HEK293 (cell line): ENCODE data around the gene RAPGEF5.

Experiments
- CTCF ChIA-PET: fragments of 350-600 bp; formaldehyde crosslinking; extraction: SDS; loops from one replicate; lab custom pipeline; 2021; ENCODE audit warnings: antibody characterized with exemption; lab: Yijun Ruan, JAX
- POLR2A ChIA-PET: fragments of 300-600 bp; formaldehyde crosslinking; extraction: SDS; loops from one replicate; lab custom pipeline; 2020; ENCODE audit warnings: antibody characterized with exemption, inconsistent platforms; lab: Yijun Ruan, JAX
- H3K27ac ChIP-seq: fragments of 200-500 bp; sonication (Bioruptor generic); 2 replicates; pipeline ENCODE4 v1.5.1; 2014; ENCODE audit warnings: low read depth, low read length, control low read depth, inconsistent platforms; ENCODE audit errors: extremely low read depth
- H3K36me3 ChIP-seq, 2 experiments: fragments of 200-500 bp in 1 of 2; sonication (Bioruptor generic) in 1 of 2; 1 replicate in 1 of 2; 2 replicates in 1 of 2; pipeline ENCODE4 v1.5.1; 2014 to 2017; ENCODE audit warnings: inconsistent platforms in 2 of 2, low read length in 2 of 2; ENCODE audit not compliant: control insufficient read depth in 2 of 2, insufficient read depth in 1 of 2
- H3K4me1 ChIP-seq: fragments of 200-500 bp; sonication (Bioruptor generic); 2 replicates; pipeline ENCODE4 v1.5.1; 2014; ENCODE audit warnings: mild to moderate bottlenecking, low read length, inconsistent platforms; ENCODE audit not compliant: control insufficient read depth, insufficient read depth
- H3K4me3 ChIP-seq: 2 replicates; pipeline ENCODE4 v1.5.1; 2011; ENCODE audit warnings: low read depth, mild to moderate bottlenecking, control low read depth, low read length, moderate library complexity
- H3K9me3 ChIP-seq: fragments of 200-500 bp; sonication (Bioruptor generic); 2 replicates; pipeline ENCODE4 v1.5.1; 2014; ENCODE audit warnings: low read depth, low read length, inconsistent platforms; ENCODE audit not compliant: control insufficient read depth, insufficient read depth
- BCL6B ChIP-seq: fragments of 450-650 bp; formaldehyde crosslinking; IDR thresholded peaks from 2 replicates; pipeline ENCODE4 v1.5.1; 2017; ENCODE audit warnings: missing biosample characterization, missing genetic modification characterization
- KLF8 ChIP-seq: fragments of 450-650 bp; formaldehyde crosslinking; IDR thresholded peaks from 2 replicates; pipeline ENCODE4 v1.5.1; 2016; ENCODE audit warnings: missing biosample characterization, missing genetic modification characterization
- OVOL3 ChIP-seq: fragments of 450-650 bp; formaldehyde crosslinking; IDR thresholded peaks from 2 replicates; pipeline ENCODE4 v1.5.1; 2016; ENCODE audit warnings: missing biosample characterization, missing genetic modification characterization
- SCRT2 ChIP-seq: fragments of 450-650 bp; formaldehyde crosslinking; IDR thresholded peaks from 2 replicates; pipeline ENCODE4 v1.5.1; 2016; ENCODE audit warnings: missing biosample characterization, missing genetic modification characterization
- SP3 ChIP-seq: fragments of 450-650 bp; formaldehyde crosslinking; IDR thresholded peaks from 2 replicates; pipeline ENCODE4 v1.5.1; 2016; ENCODE audit warnings: missing biosample characterization, missing genetic modification characterization
- WT1 ChIP-seq: fragments of 450-650 bp; formaldehyde crosslinking; IDR thresholded peaks from 2 replicates; pipeline ENCODE4 v1.5.1; 2016; ENCODE audit warnings: missing biosample characterization, missing genetic modification characterization
- ZEB2 ChIP-seq: fragments of 450-650 bp; formaldehyde crosslinking; IDR thresholded peaks from 2 replicates; pipeline ENCODE4 v1.5.1; 2016; ENCODE audit warnings: missing biosample characterization, missing genetic modification characterization
- ZFP3 ChIP-seq: fragments of 450-650 bp; formaldehyde crosslinking; IDR thresholded peaks from 2 replicates; pipeline ENCODE4 v1.5.1; 2016; ENCODE audit warnings: low read depth, missing biosample characterization, missing genetic modification characterization
- ZNF157 ChIP-seq: fragments of 450-650 bp; formaldehyde crosslinking; IDR thresholded peaks from 2 replicates; pipeline ENCODE4 v1.5.1; 2016; ENCODE audit warnings: missing biosample characterization, missing genetic modification characterization
- ZNF19 ChIP-seq: fragments of 450-650 bp; formaldehyde crosslinking; IDR thresholded peaks from 2 replicates; pipeline ENCODE4; 2016; ENCODE audit warnings: missing biosample characterization, missing genetic modification characterization, low read depth
- ZNF214 ChIP-seq: fragments of 450-650 bp; formaldehyde crosslinking; IDR thresholded peaks from 2 replicates; pipeline ENCODE4 v1.5.1; 2017; ENCODE audit warnings: missing biosample characterization, mild to moderate bottlenecking, missing genetic modification characterization, borderline replicate concordance
- ZNF24 ChIP-seq: fragments of 450-650 bp; formaldehyde crosslinking; IDR thresholded peaks from 2 replicates; pipeline ENCODE4 v1.5.1; 2016; ENCODE audit warnings: missing biosample characterization, missing genetic modification characterization
- ZNF274 ChIP-seq, 2 experiments: fragments of 200-500 bp in 1 of 2; fragments of 450-650 bp in 1 of 2; sonication (Bioruptor generic) in 1 of 2; formaldehyde crosslinking in 1 of 2; IDR thresholded peaks; 2 replicates each; pipeline versions ENCODE4 v1.5.1 to v1.6.1; 2014 to 2016; ENCODE audit warnings: borderline replicate concordance in 1 of 2, inconsistent platforms in 1 of 2, low read length in 1 of 2, missing biosample characterization in 1 of 2, missing genetic modification characterization in 1 of 2
- ZNF501 ChIP-seq: fragments of 450-650 bp; formaldehyde crosslinking; IDR thresholded peaks from 2 replicates; pipeline ENCODE4 v1.5.1; 2016; ENCODE audit warnings: missing biosample characterization, missing genetic modification characterization
- ZSCAN30 ChIP-seq: fragments of 450-650 bp; IDR thresholded peaks from 2 replicates; pipeline ENCODE4 v1.5.1; 2018; ENCODE audit warnings: missing biosample characterization, mild to moderate bottlenecking, missing genetic modification characterization, moderate library complexity
- TF ChIP-seq, protein P1 (sequence below): fragments of 450-650 bp; formaldehyde crosslinking; IDR thresholded peaks from 2 replicates; pipeline ENCODE4 v1.5.1; 2016; ENCODE audit warnings: missing biosample characterization, missing genetic modification characterization
- TF ChIP-seq, protein P2 (sequence below): fragments of 450-650 bp; formaldehyde crosslinking; IDR thresholded peaks from 2 replicates; pipeline ENCODE4 v1.5.1; 2017; ENCODE audit warnings: missing biosample characterization, missing genetic modification characterization
- TF ChIP-seq, protein P3 (sequence below): fragments of 450-650 bp; formaldehyde crosslinking; IDR thresholded peaks from 2 replicates; pipeline ENCODE4 v1.5.1; 2016; ENCODE audit warnings: missing biosample characterization, missing genetic modification characterization

Gene RAPGEF5

GRCh38 chr7:22216832-22217475 is 140.0 kb downstream of the RAPGEF5 start (continued):
- TF ChIP-seq, protein P1, sequence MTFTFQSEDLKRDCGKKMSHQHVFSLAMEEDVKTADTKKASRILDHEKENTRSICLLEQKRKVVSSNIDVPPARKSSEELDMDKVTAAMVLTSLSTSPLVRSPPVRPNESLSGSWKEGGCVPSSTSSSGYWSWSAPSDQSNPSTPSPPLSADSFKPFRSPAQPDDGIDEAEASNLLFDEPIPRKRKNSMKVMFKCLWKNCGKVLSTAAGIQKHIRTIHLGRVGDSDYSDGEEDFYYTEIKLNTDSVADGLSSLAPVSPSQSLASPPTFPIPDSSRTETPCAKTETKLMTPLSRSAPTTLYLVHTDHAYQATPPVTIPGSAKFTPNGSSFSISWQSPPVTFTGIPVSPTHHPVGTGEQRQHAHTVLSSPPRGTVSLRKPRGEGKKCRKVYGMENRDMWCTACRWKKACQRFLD (tag by site-specific recombination), result no peak
- TF ChIP-seq WT1 (tag by site-specific recombination) (no peak), ZFP3 (tag by site-specific recombination) (no peak), ZNF274 (IDR thresholded peaks at IDR 0.05; ENCODE audit: low read length) (no peak), ZNF274 (tag by site-specific recombination; IDR thresholded peaks at IDR 0.05; ENCODE audit: borderline replicate concordance) (no peak), SP3 (tag by site-specific recombination) (no peak), BCL6B (no peak), SCRT2 (tag by site-specific recombination) (no peak), ZNF24 (tag by site-specific recombination) (no peak)
- TF ChIP-seq, protein P2, sequence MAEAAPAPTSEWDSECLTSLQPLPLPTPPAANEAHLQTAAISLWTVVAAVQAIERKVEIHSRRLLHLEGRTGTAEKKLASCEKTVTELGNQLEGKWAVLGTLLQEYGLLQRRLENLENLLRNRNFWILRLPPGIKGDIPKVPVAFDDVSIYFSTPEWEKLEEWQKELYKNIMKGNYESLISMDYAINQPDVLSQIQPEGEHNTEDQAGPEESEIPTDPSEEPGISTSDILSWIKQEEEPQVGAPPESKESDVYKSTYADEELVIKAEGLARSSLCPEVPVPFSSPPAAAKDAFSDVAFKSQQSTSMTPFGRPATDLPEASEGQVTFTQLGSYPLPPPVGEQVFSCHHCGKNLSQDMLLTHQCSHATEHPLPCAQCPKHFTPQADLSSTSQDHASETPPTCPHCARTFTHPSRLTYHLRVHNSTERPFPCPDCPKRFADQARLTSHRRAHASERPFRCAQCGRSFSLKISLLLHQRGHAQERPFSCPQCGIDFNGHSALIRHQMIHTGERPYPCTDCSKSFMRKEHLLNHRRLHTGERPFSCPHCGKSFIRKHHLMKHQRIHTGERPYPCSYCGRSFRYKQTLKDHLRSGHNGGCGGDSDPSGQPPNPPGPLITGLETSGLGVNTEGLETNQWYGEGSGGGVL (tag by site-specific recombination), result no peak
- TF ChIP-seq, all 188 proteins: peak for 0

- Histone ChIP-seq H3K36me3 (no peaks in the 10 kb centered on the region), H3K4me3 (no peak overlapping the region)
- CTCF ChIA-PET, result interaction anchor here (1.0 kb wide), 1 partner anchor 106 kb away, joined by 3 read pairs; no protein-coding TSS in a partner anchor
- TF ChIP-seq ZSCAN30 (no peak), ZEB2 (no peak), ZNF19 (tag by site-specific recombination) (no peak), ZNF214 (tag by site-specific recombination) (no peak), ZNF157 (tag by site-specific recombination) (no peak), OVOL3 (tag by site-specific recombination) (no peak), KLF8 (tag by site-specific recombination) (no peak), ZNF501 (no peak)
- TF ChIP-seq, protein P3, sequence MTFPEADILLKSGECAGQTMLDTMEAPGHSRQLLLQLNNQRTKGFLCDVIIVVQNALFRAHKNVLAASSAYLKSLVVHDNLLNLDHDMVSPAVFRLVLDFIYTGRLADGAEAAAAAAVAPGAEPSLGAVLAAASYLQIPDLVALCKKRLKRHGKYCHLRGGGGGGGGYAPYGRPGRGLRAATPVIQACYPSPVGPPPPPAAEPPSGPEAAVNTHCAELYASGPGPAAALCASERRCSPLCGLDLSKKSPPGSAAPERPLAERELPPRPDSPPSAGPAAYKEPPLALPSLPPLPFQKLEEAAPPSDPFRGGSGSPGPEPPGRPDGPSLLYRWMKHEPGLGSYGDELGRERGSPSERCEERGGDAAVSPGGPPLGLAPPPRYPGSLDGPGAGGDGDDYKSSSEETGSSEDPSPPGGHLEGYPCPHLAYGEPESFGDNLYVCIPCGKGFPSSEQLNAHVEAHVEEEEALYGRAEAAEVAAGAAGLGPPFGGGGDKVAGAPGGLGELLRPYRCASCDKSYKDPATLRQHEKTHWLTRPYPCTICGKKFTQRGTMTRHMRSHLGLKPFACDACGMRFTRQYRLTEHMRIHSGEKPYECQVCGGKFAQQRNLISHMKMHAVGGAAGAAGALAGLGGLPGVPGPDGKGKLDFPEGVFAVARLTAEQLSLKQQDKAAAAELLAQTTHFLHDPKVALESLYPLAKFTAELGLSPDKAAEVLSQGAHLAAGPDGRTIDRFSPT (tag by site-specific recombination), result no peak
- TF ChIP-seq, all 188 proteins: peak for 0
- Histone ChIP-seq H3K9me3 (no peaks in the 10 kb centered on the region), H3K4me1 (no peaks in the 10 kb centered on the region), H3K27ac (no peak overlapping the region)
- POLR2A ChIA-PET, result no interaction called here
Measured at GRCh38 chr7:22216309-22216708, 140.6 kb downstream of the RAPGEF5 start.
